Lower leg skin (tissue), 4 donors: ENCODE data around the gene HOMER3. TPM values are rescaled to one million over a fixed set of nuclear protein-coding genes. Genes with fewer than 3 reads are reported as not detected.

ENCODE experiments used
- DNase-seq, 2 donors: peaks; one replicate each; pipeline ENCODE4 v3.0.0-alpha.2; 2019; ENCODE audit warnings: low spot score in 2 of 2
- H3K4me3 ChIP-seq: fragments of 200-600 bp; sonication (generic); 2 replicates; pipeline ENCODE4 v1.5.1; 2017; ENCODE audit warnings: mild to moderate bottlenecking, low read depth; ENCODE audit not compliant: poor library complexity, severe bottlenecking
- POLR2A ChIP-seq, 2 donors: fragments of 450-650 bp; IDR thresholded peaks; one replicate each; pipeline ENCODE4 v1.6.1; 2016 to 2017; ENCODE audit warnings: antibody characterized with exemption in 2 of 2, mild to moderate bottlenecking in 1 of 2, moderate library complexity in 1 of 2
- WGBS, 2 donors: methylation state at CpG; one replicate each; pipeline ENCODE4 v1.1.5; 2018; 5-methylcytosine and 5-hydroxymethylcytosine counted together
- intact Hi-C: fragments of 100-400 bp; cut with DNase I; formaldehyde crosslinking; loops from one replicate; pipeline ENCODE4 v1.15.0; 2023; ENCODE audit warnings: low total_unique reads
- total RNA-seq, 4 donors: library from RNA; depleted of rRNA; stranded (reverse); fragments of >200 nt; gene quantifications; one replicate each; pipeline ENCODE4 v1.1.0, GENCODE V29; 2016
- TF ChIP-seq, protein P1 (sequence below), 3 donors: fragments of 450-650 bp; IDR thresholded peaks; one replicate each; pipeline ENCODE4 v1.5.1; 2016; ENCODE audit warnings: antibody characterized with exemption in 3 of 3, mild to moderate bottlenecking in 3 of 3, moderate library complexity in 2 of 3

Gene HOMER3
- total RNA-seq, 4 donors from 2014 or later, result 32.3 to 49.5 (median 37.2) TPM

DNA sequence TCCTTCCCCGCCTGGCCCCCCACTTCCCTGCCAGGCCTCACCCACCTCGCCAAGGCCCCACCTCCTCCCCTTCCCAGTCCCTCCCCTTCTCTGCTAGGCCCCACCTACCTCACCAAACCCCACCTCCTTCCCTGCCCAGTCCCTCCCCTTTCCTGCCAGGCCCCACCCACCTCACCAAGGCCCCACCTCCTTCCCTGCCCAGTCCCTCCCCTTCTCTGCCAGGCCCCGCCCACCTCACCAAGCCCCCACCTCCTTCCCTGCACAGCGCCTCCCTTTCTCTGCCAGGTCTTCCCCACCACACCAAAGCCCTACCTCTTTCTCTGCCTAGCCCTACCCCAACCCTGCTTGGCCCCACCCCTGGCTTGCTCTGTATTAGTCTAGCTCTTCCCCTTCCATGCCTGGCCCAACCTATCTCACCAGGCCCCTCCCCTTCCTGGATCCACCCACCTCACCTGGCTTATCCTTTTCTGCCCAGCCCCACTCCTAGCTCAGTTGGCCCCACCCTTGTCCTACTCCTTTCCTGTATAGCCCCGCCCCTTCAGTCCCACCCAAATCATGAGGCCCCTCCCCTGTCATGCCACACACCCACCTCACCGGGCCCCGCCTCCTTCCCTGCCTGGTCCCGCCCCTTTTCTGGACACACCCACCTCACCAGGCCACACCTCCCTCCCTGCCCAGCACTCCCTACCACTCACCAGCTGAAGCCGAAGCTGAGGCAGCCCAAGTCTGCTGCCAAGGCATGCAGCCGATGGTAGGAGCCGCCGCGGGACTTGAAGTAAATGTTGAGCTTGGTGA is 61.2 kb downstream of the HOMER3 start:
- no peak for TF ChIP-seq POLR2A (IDR thresholded peaks at IDR 0.05)
- TF ChIP-seq, protein P1, sequence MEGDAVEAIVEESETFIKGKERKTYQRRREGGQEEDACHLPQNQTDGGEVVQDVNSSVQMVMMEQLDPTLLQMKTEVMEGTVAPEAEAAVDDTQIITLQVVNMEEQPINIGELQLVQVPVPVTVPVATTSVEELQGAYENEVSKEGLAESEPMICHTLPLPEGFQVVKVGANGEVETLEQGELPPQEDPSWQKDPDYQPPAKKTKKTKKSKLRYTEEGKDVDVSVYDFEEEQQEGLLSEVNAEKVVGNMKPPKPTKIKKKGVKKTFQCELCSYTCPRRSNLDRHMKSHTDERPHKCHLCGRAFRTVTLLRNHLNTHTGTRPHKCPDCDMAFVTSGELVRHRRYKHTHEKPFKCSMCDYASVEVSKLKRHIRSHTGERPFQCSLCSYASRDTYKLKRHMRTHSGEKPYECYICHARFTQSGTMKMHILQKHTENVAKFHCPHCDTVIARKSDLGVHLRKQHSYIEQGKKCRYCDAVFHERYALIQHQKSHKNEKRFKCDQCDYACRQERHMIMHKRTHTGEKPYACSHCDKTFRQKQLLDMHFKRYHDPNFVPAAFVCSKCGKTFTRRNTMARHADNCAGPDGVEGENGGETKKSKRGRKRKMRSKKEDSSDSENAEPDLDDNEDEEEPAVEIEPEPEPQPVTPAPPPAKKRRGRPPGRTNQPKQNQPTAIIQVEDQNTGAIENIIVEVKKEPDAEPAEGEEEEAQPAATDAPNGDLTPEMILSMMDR (IDR thresholded peaks at IDR 0.05), result no peak
- 74 to 79% methylated on average over 13 of the region's 13 CpGs for WGBS, 2 donors
- intact Hi-C loops, result no loop called here
- no peak for DNase-seq
- no peak overlapping the region for H3K4me3 ChIP-seq

Other genes with a start within 250 kb of the HOMER3 start
- 10 to 100 TPM; 12.6 to 18.3 (median 14.9) TPM for gene COMP, start 149.9 kb downstream of the HOMER3 start, total RNA-seq
- 100 to 1,000 TPM in 3 of 4 donors, 10 to 100 TPM in 1; 91.6 to 116 (median 102) TPM for gene UPF1, start 109.3 kb downstream of the HOMER3 start, total RNA-seq
- gene CERS1, start 45.1 kb downstream of the HOMER3 start, total RNA-seq, result under 1 TPM in 2 of 4 donors, not detected in 2; 0.39 to 0.57 TPM
- 100 to 1,000 TPM; 173 to 238 (median 197) TPM for gene COPE, start 21.8 kb downstream of the HOMER3 start, total RNA-seq
- gene DDX49, start 21.5 kb downstream of the HOMER3 start, total RNA-seq, result 10 to 100 TPM; 50.0 to 87.7 (median 65.5) TPM
- gene SUGP2, start 92.3 kb upstream of the HOMER3 start, total RNA-seq, result 10 to 100 TPM; 16.2 to 29.8 (median 20.8) TPM
- 10 to 100 TPM; 11.3 to 41.0 (median 21.9) TPM for gene ARMC6, start 92.4 kb upstream of the HOMER3 start, total RNA-seq
- gene SLC25A42, start 122.8 kb upstream of the HOMER3 start, total RNA-seq, result 10 to 100 TPM in 1 of 4 donors, 1 to 10 TPM in 3; 4.6 to 13.9 (median 7.4) TPM
- gene TMEM161A, start 197.3 kb upstream of the HOMER3 start, total RNA-seq, result 10 to 100 TPM; 25.7 to 30.1 (median 27.9) TPM
- gene MEF2B, start 229.0 kb upstream of the HOMER3 start, total RNA-seq, result 1 to 10 TPM in 1 of 4 donors, under 1 TPM in 2, not detected in 1; 0.49 to 2.2 (median 0.84) TPM